HG02981 (cell line): ENCODE results near the gene GAB3.
"Not testable (repeated sequence)": the region's sequence is repeated elsewhere in the genome, so short reads cannot be mapped to it uniquely, and the experiment has no call there.

Experiments used
- ATAC-seq: cut with Tn5 transposase; IDR thresholded peaks from one replicate; pipeline ENCODE4 v1.9.1; 2021; ENCODE audit warnings: mild to moderate bottlenecking, moderate library complexity; ENCODE audit not compliant: unreplicated experiment

Gene GAB3

GRCh38 chrX:154660541-154660940, 90.3 kb downstream of the GAB3 start:
- no peak for ATAC-seq

- no peak for ATAC-seq
These were observed 91.9 kb downstream of the GAB3 start for GRCh38 chrX:154658957-154659356.

- no peak for ATAC-seq
These were observed 92.7 kb downstream of the GAB3 start for GRCh38 chrX:154658187-154658586.

- no peak for ATAC-seq
These were observed 93.6 kb downstream of the GAB3 start for GRCh38 chrX:154657226-154657805.

GRCh38 chrX:154655786-154656185, 95.1 kb downstream of the GAB3 start:
- ATAC-seq: no peak

GRCh38 chrX:154655346-154655745, 95.5 kb downstream of the GAB3 start:
- no peak for ATAC-seq

- no peak for ATAC-seq
These were observed 96.0 kb downstream of the GAB3 start for GRCh38 chrX:154654925-154655324.

- ATAC-seq: no peak
These were observed 96.5 kb downstream of the GAB3 start for GRCh38 chrX:154654372-154654771.

- not testable (repeated sequence) for ATAC-seq
These were observed 97.5 kb downstream of the GAB3 start, which contains the start of gene CTAG2 for GRCh38 chrX:154653413-154653812. CTAG2 (minus strand) TSS chrX:154653579; CDS start chrX:154653515, 64 bp downstream.

GRCh38 chrX:154653048-154653401, 97.9 kb downstream of the GAB3 start:
- ATAC-seq: no peak

- no peak for ATAC-seq
These were observed 98.4 kb downstream of the GAB3 start for GRCh38 chrX:154652311-154653047.

GRCh38 chrX:154650221-154650510, 100.7 kb downstream of the GAB3 start:
- ATAC-seq: no peak

- no peak for ATAC-seq
These were observed 101.2 kb downstream of the GAB3 start for GRCh38 chrX:154649503-154650220.

GRCh38 chrX:154648931-154649330, 101.9 kb downstream of the GAB3 start:
- ATAC-seq: no peak

- not testable (repeated sequence) for ATAC-seq
These were observed 105.0 kb downstream of the GAB3 start for GRCh38 chrX:154645745-154646378.

GRCh38 chrX:154643708-154644107, 107.2 kb downstream of the GAB3 start:
- not testable (repeated sequence) for ATAC-seq

GRCh38 chrX:154641740-154642139, 109.1 kb downstream of the GAB3 start:
- not testable (repeated sequence) for ATAC-seq

- not testable (repeated sequence) for ATAC-seq
These were observed 117.2 kb downstream of the GAB3 start for GRCh38 chrX:154633661-154634060.

- ATAC-seq: not testable (repeated sequence)
These were observed 119.9 kb downstream of the GAB3 start for GRCh38 chrX:154630949-154631348.

GRCh38 chrX:154628960-154629359, 121.9 kb downstream of the GAB3 start:
- ATAC-seq: not testable (repeated sequence)
